HG03159 (cell line): ENCODE measurements around the gene SPTB.

ENCODE experiments used
- ATAC-seq: cut with Tn5 transposase; IDR thresholded peaks from one replicate; pipeline ENCODE4 v1.9.1; 2021; ENCODE audit warnings: mild to moderate bottlenecking, moderate library complexity; ENCODE audit not compliant: unreplicated experiment

The SPTB gene

GRCh38 chr14:64768401-64769095 is 111.2 kb downstream of the SPTB start:
- ATAC-seq = no peak

GRCh38 chr14:64767215-64767964 is 112.3 kb downstream of the SPTB start:
- no peak for ATAC-seq

- ATAC-seq = no peak
Observed at GRCh38 chr14:64766430-64767151, 113.1 kb downstream of the SPTB start.

- no peak for ATAC-seq
Observed at GRCh38 chr14:64765740-64766302, 113.9 kb downstream of the SPTB start.

- ATAC-seq = peak; percentile 70
Observed at GRCh38 chr14:64764641-64765520, 114.8 kb downstream of the SPTB start.

GRCh38 chr14:64763801-64764621 is 115.7 kb downstream of the SPTB start:
- no peak for ATAC-seq

- no peak for ATAC-seq
Observed at GRCh38 chr14:64763085-64763782, 116.5 kb downstream of the SPTB start.

- ATAC-seq = no peak
Observed at GRCh38 chr14:64762044-64763034, 117.4 kb downstream of the SPTB start.

- ATAC-seq = no peak
Observed at GRCh38 chr14:64761441-64762043, 118.2 kb downstream of the SPTB start.

- ATAC-seq = no peak
Observed at GRCh38 chr14:64760916-64761315, 118.8 kb downstream of the SPTB start.

GRCh38 chr14:64760146-64760755 is 119.5 kb downstream of the SPTB start:
- no peak for ATAC-seq

- ATAC-seq = no peak
Observed at GRCh38 chr14:64759555-64759938, 120.2 kb downstream of the SPTB start.

- no peak for ATAC-seq
Observed at GRCh38 chr14:64758691-64759554, 120.8 kb downstream of the SPTB start.

- ATAC-seq = no peak
Observed at GRCh38 chr14:64758025-64758521, 121.6 kb downstream of the SPTB start.

- no peak for ATAC-seq
Observed at GRCh38 chr14:64757601-64758000, 122.1 kb downstream of the SPTB start.

- ATAC-seq = no peak
Observed at GRCh38 chr14:64756712-64757111, 123.0 kb downstream of the SPTB start.
